ENCODE data around the gene LAPTM5.

DNA sequence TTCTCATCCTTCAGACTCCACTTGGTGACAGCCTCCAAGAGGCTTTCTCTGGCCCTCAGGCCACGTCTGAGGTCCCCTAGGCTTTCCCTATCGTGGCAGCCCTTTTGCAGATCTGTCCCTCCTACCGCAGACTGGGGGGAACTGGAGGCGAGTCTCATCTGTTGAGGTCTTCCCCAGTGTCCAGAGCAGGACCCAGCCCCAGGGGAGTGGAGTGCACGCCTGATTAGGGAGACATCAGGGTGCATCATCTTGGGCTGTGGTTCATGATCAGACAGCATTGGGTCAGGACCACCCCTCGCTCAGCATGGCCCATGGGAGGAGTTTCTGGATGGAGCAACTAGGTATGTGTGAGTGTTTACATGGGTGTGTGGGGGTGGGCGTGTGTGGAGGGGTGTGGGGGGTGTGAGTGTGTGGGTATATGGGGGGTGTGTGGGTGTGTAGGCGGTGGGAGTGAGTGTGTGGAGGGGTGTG lies 25.7 kb downstream of the LAPTM5 start:
- TF ChIP-seq POLR2A (IDR thresholded peaks at IDR 0.05; ENCODE audit: low read depth, low read length) (no peak), FOS (IDR thresholded peaks at IDR 0.05; ENCODE audit: borderline replicate concordance, insufficient read depth, low read length) (no peak), POLR2AphosphoS5 (IDR thresholded peaks at IDR 0.05; ENCODE audit: insufficient read depth, low read depth, low read length) (no peak), JUN (IDR thresholded peaks at IDR 0.05; ENCODE audit: borderline replicate concordance, insufficient read depth, insufficient read length, low read depth) (no peak), EZH2 (IDR thresholded peaks at IDR 0.05; ENCODE audit: borderline replicate concordance, low read depth, low read length, severe bottlenecking) (no peak), GATA2 (IDR thresholded peaks at IDR 0.05; ENCODE audit: insufficient read depth, insufficient read length, low read depth, low read length) (no peak)
- TF ChIP-seq, protein P1, sequence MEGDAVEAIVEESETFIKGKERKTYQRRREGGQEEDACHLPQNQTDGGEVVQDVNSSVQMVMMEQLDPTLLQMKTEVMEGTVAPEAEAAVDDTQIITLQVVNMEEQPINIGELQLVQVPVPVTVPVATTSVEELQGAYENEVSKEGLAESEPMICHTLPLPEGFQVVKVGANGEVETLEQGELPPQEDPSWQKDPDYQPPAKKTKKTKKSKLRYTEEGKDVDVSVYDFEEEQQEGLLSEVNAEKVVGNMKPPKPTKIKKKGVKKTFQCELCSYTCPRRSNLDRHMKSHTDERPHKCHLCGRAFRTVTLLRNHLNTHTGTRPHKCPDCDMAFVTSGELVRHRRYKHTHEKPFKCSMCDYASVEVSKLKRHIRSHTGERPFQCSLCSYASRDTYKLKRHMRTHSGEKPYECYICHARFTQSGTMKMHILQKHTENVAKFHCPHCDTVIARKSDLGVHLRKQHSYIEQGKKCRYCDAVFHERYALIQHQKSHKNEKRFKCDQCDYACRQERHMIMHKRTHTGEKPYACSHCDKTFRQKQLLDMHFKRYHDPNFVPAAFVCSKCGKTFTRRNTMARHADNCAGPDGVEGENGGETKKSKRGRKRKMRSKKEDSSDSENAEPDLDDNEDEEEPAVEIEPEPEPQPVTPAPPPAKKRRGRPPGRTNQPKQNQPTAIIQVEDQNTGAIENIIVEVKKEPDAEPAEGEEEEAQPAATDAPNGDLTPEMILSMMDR (IDR thresholded peaks at IDR 0.05; ENCODE audit: extremely low read depth in 1 of 2, insufficient read depth in 1 of 2, low read depth in 1 of 2, low read length in 2 of 2) = no peak
- TF ChIP-seq, protein P2, sequence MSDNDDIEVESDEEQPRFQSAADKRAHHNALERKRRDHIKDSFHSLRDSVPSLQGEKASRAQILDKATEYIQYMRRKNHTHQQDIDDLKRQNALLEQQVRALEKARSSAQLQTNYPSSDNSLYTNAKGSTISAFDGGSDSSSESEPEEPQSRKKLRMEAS (IDR thresholded peaks at IDR 0.05; ENCODE audit: insufficient read depth, insufficient read length) = no peak
